Type B pancreatic cell (in vitro differentiated cells): ENCODE measurements around the gene ABHD17C. TPM values are rescaled to one million over a fixed set of nuclear protein-coding genes. Genes with fewer than 3 reads are reported as not detected.

Experiments
- DNase-seq: peaks from one replicate; pipeline ENCODE4 v3.0.0; 2021; ENCODE audit warnings: mixed read lengths; ENCODE audit not compliant: unreplicated experiment; ENCODE audit errors: extremely low spot score
- H3K27ac Mint-ChIP-seq: 2 replicates; pipeline ENCODE4 v1.8.0; 2021; ENCODE audit warnings: mild to moderate bottlenecking, mixed read lengths
- H3K27me3 Mint-ChIP-seq: 2 replicates; pipeline ENCODE4 v1.8.0; 2021; ENCODE audit warnings: mixed read lengths
- H3K36me3 Mint-ChIP-seq: 2 replicates; pipeline ENCODE4 v1.8.0; 2021; ENCODE audit warnings: mixed read lengths
- H3K4me1 Mint-ChIP-seq: one replicate; pipeline ENCODE4 v1.8.0; 2021; ENCODE audit warnings: mixed read lengths; ENCODE audit not compliant: unreplicated experiment
- H3K4me3 Mint-ChIP-seq: 2 replicates; pipeline ENCODE4 v1.8.0; 2021; ENCODE audit warnings: mild to moderate bottlenecking, mixed read lengths
- H3K9me3 Mint-ChIP-seq: 2 replicates; pipeline ENCODE4 v1.8.0; 2021; ENCODE audit warnings: mixed read lengths
- CTCF ChIP-seq: fragments of 200-600 bp; sonication (generic); conservative IDR thresholded peaks from 2 replicates; pipeline ENCODE4 v1.5.0; 2021; ENCODE audit warnings: antibody characterized with exemption, mild to moderate bottlenecking
- total RNA-seq: library from RNA; stranded (reverse); gene quantifications from 2 replicates; pipeline ENCODE4 v1.2.1, GENCODE V29; 2021; ENCODE audit warnings: low replicate concordance

ABHD17C gene
- total RNA-seq, 1 donor from 2014 or later = 41.0 TPM

DNA sequence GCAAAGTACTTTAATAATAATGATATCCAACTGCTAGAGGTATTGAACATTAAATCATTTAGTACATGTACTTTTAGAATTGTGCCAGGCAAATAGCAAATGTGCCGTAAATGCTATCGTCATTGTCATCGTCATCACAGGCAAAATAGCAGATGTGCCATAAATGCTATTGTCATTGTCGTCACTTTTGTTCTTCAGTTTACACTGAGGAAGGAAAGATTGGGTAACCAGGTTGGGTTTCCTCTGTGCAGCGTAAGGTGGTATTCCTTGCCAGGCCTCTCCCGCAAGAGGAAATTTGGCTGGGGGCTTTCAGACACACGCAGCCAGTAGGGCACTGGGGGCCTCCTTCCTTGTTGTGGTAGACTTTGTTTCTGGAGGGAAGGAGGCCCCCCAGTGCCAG lies 26.4 kb downstream of the ABHD17C start:
- no peaks in the 10 kb centered on the region for H3K27me3 Mint-ChIP-seq

DNA sequence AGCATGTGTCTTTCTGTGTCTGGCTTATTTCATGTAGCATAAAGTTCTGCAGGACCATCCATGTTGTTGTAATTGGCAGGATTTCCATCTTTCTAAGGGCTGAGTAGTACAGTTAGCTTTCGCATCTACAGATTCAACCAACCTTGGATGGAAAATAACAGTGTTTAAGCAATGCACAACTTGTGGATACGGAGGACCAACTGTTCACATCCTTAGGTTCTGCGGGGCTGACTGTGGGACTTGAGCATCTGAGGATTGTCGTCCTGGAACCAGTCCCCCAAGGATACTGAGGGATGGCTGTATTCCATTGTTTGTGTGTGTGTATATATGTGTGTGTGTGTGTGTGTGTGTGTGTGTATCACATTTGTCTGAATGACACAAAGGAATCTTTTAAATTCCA lies 27.7 kb downstream of the ABHD17C start:
- no peak for DNase-seq
- no peaks in the 10 kb centered on the region for H3K27me3 Mint-ChIP-seq

More for the DNA sequence above, 26.4 kb downstream of the ABHD17C start:
- Mint-ChIP-seq H3K4me1 (peaks cover 10% of the 10 kb centered on the region), H3K27ac (no peak overlapping the region), H3K4me3 (no peak overlapping the region), H3K36me3 (peaks cover 14% of the 10 kb centered on the region), H3K9me3 (no peaks in the 10 kb centered on the region)
- DNase-seq = no peak
- TF ChIP-seq CTCF = no peak

DNA sequence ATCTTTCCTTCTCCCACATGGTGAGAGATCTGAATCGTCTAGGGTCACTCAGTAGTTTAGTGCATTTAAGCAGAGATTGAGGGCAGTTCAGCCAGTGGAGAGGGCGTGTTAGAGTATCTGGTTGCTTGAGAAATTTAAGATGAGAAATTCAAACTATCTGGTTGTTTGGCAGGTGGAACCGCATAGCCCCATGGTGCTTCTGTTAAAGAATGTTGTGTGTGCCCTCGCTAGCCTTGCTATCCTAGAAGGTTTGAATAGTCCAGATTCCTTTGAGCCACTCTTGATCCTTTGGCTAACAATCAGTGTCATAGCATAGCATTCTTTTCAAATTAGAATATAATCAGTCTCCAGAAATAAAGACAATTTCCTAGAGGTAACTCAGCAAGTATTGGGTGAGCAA lies 32.1 kb downstream of the ABHD17C start:
- H3K36me3 Mint-ChIP-seq = peaks cover 24% of the 10 kb centered on the region
- H3K4me3 Mint-ChIP-seq = peak overlapping the region; percentile 62
- peak overlapping the region; percentile 83 for H3K27ac Mint-ChIP-seq
- peaks cover 40% of the 10 kb centered on the region for H3K4me1 Mint-ChIP-seq
- DNase-seq = no peak
- no peaks in the 10 kb centered on the region for H3K27me3 Mint-ChIP-seq
- peaks cover 7% of the 10 kb centered on the region for H3K9me3 Mint-ChIP-seq
- TF ChIP-seq CTCF = no peak

More for the DNA sequence above, 27.7 kb downstream of the ABHD17C start:
- H3K4me1 Mint-ChIP-seq = peaks cover 20% of the 10 kb centered on the region
- H3K4me3 Mint-ChIP-seq = no peak overlapping the region
- no peak overlapping the region for H3K27ac Mint-ChIP-seq
- no peak for TF ChIP-seq CTCF
- H3K36me3 Mint-ChIP-seq = peaks cover 24% of the 10 kb centered on the region
- peaks cover 7% of the 10 kb centered on the region for H3K9me3 Mint-ChIP-seq

DNA sequence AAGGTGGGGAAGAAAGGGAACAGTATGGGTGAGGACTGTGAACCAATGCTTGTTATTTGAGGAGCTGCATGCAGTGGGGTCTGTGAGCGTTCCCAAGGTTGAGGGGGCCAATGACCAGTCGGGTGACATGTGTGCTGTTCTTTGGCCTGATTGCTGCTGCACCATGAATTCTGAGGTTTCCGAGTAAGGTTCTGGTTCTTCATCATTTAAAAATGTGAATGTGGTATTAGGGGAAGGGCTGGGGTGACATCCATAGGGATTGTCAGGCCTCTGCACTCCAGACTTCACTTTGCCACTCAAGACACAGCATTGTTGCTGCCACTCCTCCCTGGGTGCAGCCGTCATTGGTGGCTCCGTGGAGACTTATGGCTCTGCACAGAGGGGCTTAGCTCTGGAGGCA lies 32.5 kb downstream of the ABHD17C start:
- H3K4me3 Mint-ChIP-seq = peak overlapping the region; percentile 62
- H3K27ac Mint-ChIP-seq = peak overlapping the region; percentile 83
- no peak for TF ChIP-seq CTCF
- H3K9me3 Mint-ChIP-seq = peaks cover 7% of the 10 kb centered on the region
- no peaks in the 10 kb centered on the region for H3K27me3 Mint-ChIP-seq
- peaks cover 24% of the 10 kb centered on the region for H3K36me3 Mint-ChIP-seq
- peaks cover 44% of the 10 kb centered on the region for H3K4me1 Mint-ChIP-seq
- DNase-seq = no peak

GRCh38 chr15:80730387-80730786 lies 35.3 kb downstream of the ABHD17C start:
- Mint-ChIP-seq H3K9me3 (peaks cover 7% of the 10 kb centered on the region), H3K4me1 (peaks cover 44% of the 10 kb centered on the region), H3K36me3 (peaks cover 22% of the 10 kb centered on the region), H3K27me3 (no peaks in the 10 kb centered on the region), H3K4me3 (no peak overlapping the region), H3K27ac (no peak overlapping the region)
- DNase-seq = no peak
- no peak for TF ChIP-seq CTCF

GRCh38 chr15:80730926-80731325 lies 35.8 kb downstream of the ABHD17C start:
- H3K4me1 Mint-ChIP-seq = peaks cover 48% of the 10 kb centered on the region
- no peak overlapping the region for H3K4me3 Mint-ChIP-seq
- TF ChIP-seq CTCF = no peak
- H3K27me3 Mint-ChIP-seq = no peaks in the 10 kb centered on the region
- peaks cover 25% of the 10 kb centered on the region for H3K36me3 Mint-ChIP-seq
- H3K27ac Mint-ChIP-seq = no peak overlapping the region
- peaks cover 7% of the 10 kb centered on the region for H3K9me3 Mint-ChIP-seq
- no peak for DNase-seq
